K562 (cell line): ENCODE measurements around the gene PRR35. TPM values are rescaled to one million over a fixed set of nuclear protein-coding genes. Genes with fewer than 3 reads are reported as not detected.
A peak's percentile ranks its signal among the peaks of the same experiment; 100 is the strongest.

ENCODE experiments used
- CLOCK ChIP-seq: fragments of 250-450 bp; sonication (Bioruptor Pico); IDR thresholded peaks from 2 replicates; pipeline ENCODE4 v1.4.0; 2020; ENCODE audit warnings: mild to moderate bottlenecking, moderate library complexity, borderline replicate concordance
- CREB3L1 ChIP-seq: fragments of 450-650 bp; IDR thresholded peaks from 2 replicates; pipeline ENCODE4 v1.6.1; 2014; ENCODE audit warnings: low read depth, mild to moderate bottlenecking, moderate library complexity, borderline replicate concordance
- DPF2 ChIP-seq: fragments of 450-650 bp; IDR thresholded peaks from 2 replicates; pipeline ENCODE4 v1.6.1; 2016
- HIVEP1 ChIP-seq: fragments of 250-450 bp; sonication (Bioruptor Pico); IDR thresholded peaks from 2 replicates; pipeline ENCODE4 v1.4.0; 2020; ENCODE audit warnings: mild to moderate bottlenecking
- IRF1 ChIP-seq: sonication (generic); formaldehyde crosslinking; IDR thresholded peaks from 2 replicates; pipeline ENCODE4 v1.8.0; 2022; ENCODE audit warnings: missing genetic modification reagents, mild to moderate bottlenecking, borderline replicate concordance
- KDM2B ChIP-seq: fragments of 250-450 bp; sonication (Bioruptor Pico); IDR thresholded peaks from 2 replicates; pipeline ENCODE4 v1.8.0; 2021; ENCODE audit warnings: mild to moderate bottlenecking, moderate library complexity
- MCM5 ChIP-seq: fragments of 450-650 bp; IDR thresholded peaks from 2 replicates; pipeline ENCODE4 v1.6.1; 2016; ENCODE audit warnings: low read depth
- NR0B1 ChIP-seq: fragments of 450-650 bp; IDR thresholded peaks from one replicate; pipeline ENCODE4 v1.6.1; 2018; ENCODE audit warnings: mild to moderate bottlenecking, moderate library complexity; ENCODE audit not compliant: partially characterized antibody
- RBM17 ChIP-seq: fragments of 200-400 bp; formaldehyde crosslinking; IDR thresholded peaks from 2 replicates; pipeline ENCODE4 v1.6.1; 2017; ENCODE audit warnings: low read depth, mild to moderate bottlenecking, low read length, borderline replicate concordance
- THRAP3 ChIP-seq: fragments of 450-650 bp; IDR thresholded peaks from 2 replicates; pipeline ENCODE4 v1.6.1; 2016; ENCODE audit warnings: mild to moderate bottlenecking, inconsistent platforms, borderline replicate concordance
- UBTF ChIP-seq, 2 experiments: IDR thresholded peaks; 2 replicates each; pipeline ENCODE4 v1.6.1; 2012; ENCODE audit warnings: improper control_type of control experiment in 2 of 2, low read depth in 2 of 2, low read length in 2 of 2, borderline replicate concordance in 1 of 2
- ZKSCAN3 ChIP-seq: fragments of 250-450 bp; sonication (Bioruptor Pico); IDR thresholded peaks from 2 replicates; pipeline ENCODE4 v1.4.0; 2020
- ZNF431 ChIP-seq: sonication (generic); formaldehyde crosslinking; IDR thresholded peaks from 2 replicates; pipeline ENCODE4 v1.8.0; 2022; ENCODE audit warnings: mild to moderate bottlenecking, missing genetic modification reagents
- ZNF695 ChIP-seq: fragments of 450-650 bp; formaldehyde crosslinking; IDR thresholded peaks from 2 replicates; pipeline ENCODE4 v1.4.0; 2020; ENCODE audit warnings: mild to moderate bottlenecking, moderate library complexity
- ZNF696 ChIP-seq: fragments of 250-450 bp; sonication (Bioruptor Pico); conservative IDR thresholded peaks from 2 replicates; pipeline ENCODE4 v1.4.0; 2020; ENCODE audit warnings: mild to moderate bottlenecking, moderate library complexity
- ZNF699 ChIP-seq: fragments of 250-450 bp; sonication (Bioruptor Pico); IDR thresholded peaks from 2 replicates; pipeline ENCODE4 v1.8.0; 2021; ENCODE audit warnings: mild to moderate bottlenecking, moderate library complexity; ENCODE audit not compliant: insufficient replicate concordance
- polyA plus RNA-seq, 8 experiments: library from polyadenylated mRNA; depleted of rRNA in 4 of 8; stranded (reverse) in 5 of 8; unstranded in 3 of 8; fragments of >200 nt; fragmentation: Nextera tagmentation in 2 of 8; fragmentation: Illumina TruSeq in 1 of 8; extraction: Ambion mirVana in 2 of 8; extraction: Trizol in 1 of 8; gene quantifications; 2 replicates each; pipeline versions ENCODE4 v1.2.1 to v1.2.3, GENCODE V29; 2011 to 2014; ENCODE audit warnings: inconsistent platforms in 1 of 8, missing spikeins in 1 of 8
- total RNA-seq, 7 experiments: library from RNA; depleted of rRNA in 6 of 7; stranded (reverse); fragments of >200 nt in 6 of 7; fragmentation: Illumina TruSeq in 2 of 7; extraction: Trizol in 2 of 7; gene quantifications; 2 replicates each; pipeline versions ENCODE4 v1.2.1 to v1.2.3, GENCODE V29; 2011 to 2021; ENCODE audit warnings: low replicate concordance in 1 of 7
- TF ChIP-seq, protein P1 (sequence below): sonication (generic); formaldehyde crosslinking; IDR thresholded peaks from 2 replicates; pipeline ENCODE4 v1.5.0; 2020; ENCODE audit warnings: missing genetic modification reagents

PRR35 gene
- total and polyA plus RNA-seq, 9 of the 15 experiments (the other 6 are each of a cell fraction or from before 2014, with no cell fraction given): 0.17 to 0.45 (median 0.21) TPM; not detected in 5

DNA sequence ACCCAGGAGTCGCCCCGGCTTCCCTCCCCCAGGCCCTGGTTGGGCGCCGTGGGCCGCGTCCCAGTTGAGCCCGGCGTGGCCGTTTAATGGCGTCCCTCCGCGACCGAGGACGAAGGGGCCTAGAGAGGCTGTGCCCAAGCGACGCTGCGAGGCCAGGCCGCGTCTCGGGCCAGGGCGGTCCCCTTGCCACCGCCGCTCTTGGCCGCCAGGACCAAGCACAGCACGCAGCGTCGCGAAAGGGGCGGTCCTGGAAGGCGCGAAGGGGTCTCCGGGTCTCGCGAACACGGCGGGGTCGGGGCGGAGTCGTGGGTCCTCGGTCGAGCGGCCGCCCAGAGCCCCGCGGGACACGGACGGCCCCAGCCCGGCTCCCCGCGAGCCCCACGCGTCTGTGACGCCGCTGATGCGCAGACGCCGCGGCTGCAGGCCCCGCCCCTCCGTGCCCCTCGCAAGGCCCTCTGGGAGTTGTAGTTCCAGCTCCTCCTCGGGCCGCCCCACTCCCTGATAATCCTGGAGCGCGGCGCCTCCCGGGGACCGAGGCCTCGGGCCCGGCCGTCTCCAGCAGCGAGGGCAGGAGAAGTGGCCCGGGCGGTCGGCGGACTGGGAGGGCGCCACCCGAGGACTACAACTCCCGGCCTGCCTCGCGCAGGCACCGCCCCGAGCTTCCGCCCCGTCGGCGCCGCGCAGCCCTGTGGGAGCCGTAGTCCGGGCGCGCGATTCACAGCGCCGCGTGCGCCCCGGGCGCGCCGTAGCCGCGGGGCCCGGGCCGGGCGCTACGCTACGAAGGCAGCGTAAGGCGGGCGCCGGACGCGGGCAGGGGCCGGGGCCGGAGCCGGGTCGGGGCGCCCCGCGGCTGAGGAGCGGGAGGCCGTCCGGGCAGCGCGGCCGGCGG, 32.9 kb upstream of the PRR35 start, which contains the start of gene CAPN15 (continued):
- TF ChIP-seq ZNF696 (CRISPR knock-in tag) (no peak), NR0B1 (no peak), DPF2 (no peak), IRF1 (no peak), RBM17 (no peak), ZKSCAN3 (CRISPR knock-in tag) (no peak), CREB3L1 (peak; percentile 97), CLOCK (no peak), ZNF431 (CRISPR knock-in tag) (no peak), MCM5 (no peak), HIVEP1 (CRISPR knock-in tag) (no peak), THRAP3 (no peak), ZNF695 (no peak), ZNF699 (no peak), UBTF (IDR thresholded peaks at IDR 0.05; ENCODE audit: borderline replicate concordance in 1 of 2, low read depth in 2 of 2, low read length in 2 of 2) (peak; percentile 100), KDM2B (CRISPR knock-in tag) (no peak)
- TF ChIP-seq, protein P1, sequence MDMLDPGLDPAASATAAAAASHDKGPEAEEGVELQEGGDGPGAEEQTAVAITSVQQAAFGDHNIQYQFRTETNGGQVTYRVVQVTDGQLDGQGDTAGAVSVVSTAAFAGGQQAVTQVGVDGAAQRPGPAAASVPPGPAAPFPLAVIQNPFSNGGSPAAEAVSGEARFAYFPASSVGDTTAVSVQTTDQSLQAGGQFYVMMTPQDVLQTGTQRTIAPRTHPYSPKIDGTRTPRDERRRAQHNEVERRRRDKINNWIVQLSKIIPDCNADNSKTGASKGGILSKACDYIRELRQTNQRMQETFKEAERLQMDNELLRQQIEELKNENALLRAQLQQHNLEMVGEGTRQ (CRISPR knock-in tag): no peak
